H1 (cell line): Measurements from ENCODE around the gene RPRML. TPM values are rescaled to one million over a fixed set of nuclear protein-coding genes. Genes with fewer than 3 reads are reported as not detected.

Experiments
- CTCF ChIA-PET: fragments of 300-600 bp; sonication (Branson Sonifier 250); formaldehyde crosslinking; loops from one replicate; lab custom pipeline; 2021; ENCODE audit not compliant: partially characterized antibody; lab: Charles Lee
- POLR2A ChIA-PET: fragments of 300-600 bp; sonication (Branson Sonifier 250); formaldehyde crosslinking; loops from one replicate; lab custom pipeline; 2021; ENCODE audit warnings: inconsistent platforms; ENCODE audit not compliant: partially characterized antibody; lab: Charles Lee
- DNase-seq, 2 experiments: peaks; one replicate each; pipeline versions ENCODE4 v3.0.0 to v3.0.0-alpha.2; 2010 to 2022; ENCODE audit warnings: low spot score in 2 of 2, low read depth in 1 of 2, mixed read lengths in 1 of 2
- FAIRE-seq: peaks from 2 replicates; lab custom pipeline; 2011; peaks lifted over from hg19 to GRCh38; lab: Jason Lieb, UNC
- H2AFZ ChIP-seq: 2 replicates; pipeline ENCODE4 v1.8.1; 2012; ENCODE audit warnings: low read length, inconsistent platforms
- H2AK5ac ChIP-seq: 2 replicates; pipeline ENCODE4 v1.6.1; 2013; ENCODE audit warnings: low read depth, low read length
- H2BK120ac ChIP-seq: replicated peaks from 2 replicates; pipeline ENCODE3; 2013; ENCODE audit warnings: low read depth, low read length, inconsistent platforms
- H2BK12ac ChIP-seq: 2 replicates; pipeline ENCODE4 v1.6.1; 2013; ENCODE audit warnings: low read depth, low read length
- H2BK15ac ChIP-seq: 2 replicates; pipeline ENCODE4 v1.6.1; 2013; ENCODE audit warnings: low read length
- H2BK20ac ChIP-seq: 2 replicates; pipeline ENCODE4 v1.6.1; 2013; ENCODE audit warnings: low read length
- H2BK5ac ChIP-seq: 2 replicates; pipeline ENCODE4 v1.6.1; 2013; ENCODE audit warnings: low read depth, low read length
- H3K14ac ChIP-seq: 2 replicates; pipeline ENCODE4 v1.6.1; 2013; ENCODE audit warnings: inconsistent platforms; ENCODE audit not compliant: insufficient read length
- H3K18ac ChIP-seq: 2 replicates; pipeline ENCODE4 v1.6.1; 2013; ENCODE audit warnings: low read length; ENCODE audit errors: extremely low read depth
- H3K23ac ChIP-seq: 2 replicates; pipeline ENCODE4 v1.6.1; 2013; ENCODE audit warnings: inconsistent platforms; ENCODE audit not compliant: insufficient read length
- H3K23me2 ChIP-seq: 2 replicates; pipeline ENCODE4 v1.6.1; 2013; ENCODE audit warnings: low read depth, low read length
- H3K27ac ChIP-seq: 2 replicates; pipeline ENCODE4 v1.6.1; 2011; ENCODE audit warnings: low read depth, low read length, inconsistent platforms
- H3K27me3 ChIP-seq, 4 experiments: replicated peaks in 1 of 4; 1 replicate in 1 of 4; 2 replicates in 3 of 4; pipeline versions ENCODE4 v1.6.1 to v1.8.1; 2011 to 2013; ENCODE audit warnings: low read length in 3 of 4, mild to moderate bottlenecking in 3 of 4, inconsistent platforms in 2 of 4, mixed read lengths in 2 of 4, moderate library complexity in 1 of 4; ENCODE audit not compliant: control insufficient read depth in 3 of 4, insufficient read depth in 3 of 4; ENCODE audit errors: extremely low read depth in 1 of 4
- H3K36me3 ChIP-seq, 4 experiments: 2 replicates each; pipeline versions ENCODE4 v1.6.1 to v1.8.1; 2011 to 2013; ENCODE audit warnings: mild to moderate bottlenecking in 4 of 4, low read length in 3 of 4, moderate library complexity in 2 of 4, control low read depth in 1 of 4, inconsistent platforms in 1 of 4; ENCODE audit not compliant: insufficient read depth in 4 of 4, control insufficient read depth in 2 of 4
- H3K4ac ChIP-seq: replicated peaks from 2 replicates; pipeline ENCODE3; 2013; ENCODE audit warnings: low read length, low read depth, mixed read lengths, inconsistent platforms; ENCODE audit not compliant: insufficient read length
- H3K4me1 ChIP-seq, 4 experiments: replicated peaks in 1 of 4; 1 replicate in 1 of 4; 2 replicates in 3 of 4; pipeline versions ENCODE4 v1.6.1 to v1.8.1; 2011 to 2013; ENCODE audit warnings: low read length in 3 of 4, inconsistent platforms in 2 of 4, mixed read lengths in 1 of 4; ENCODE audit not compliant: insufficient read depth in 4 of 4, control insufficient read depth in 3 of 4
- H3K4me2 ChIP-seq, 2 experiments: 2 replicates each; pipeline versions ENCODE4 v1.6.1 to v1.8.1; 2011 to 2013; ENCODE audit warnings: low read depth in 2 of 2, low read length in 2 of 2, control low read depth in 1 of 2, inconsistent platforms in 1 of 2, mild to moderate bottlenecking in 1 of 2; ENCODE audit not compliant: insufficient read depth in 1 of 2
- H3K4me3 ChIP-seq, 4 experiments: fragments of 200-600, 300-600 bp in 1 of 4; sonication (generic), shearing (Covaris generic), sonication (Bioruptor Twin) in 1 of 4; 2 replicates each; pipeline versions ENCODE4 v1.5.1 to v1.8.1; 2011 to 2016; ENCODE audit warnings: low read length in 4 of 4, low read depth in 3 of 4, control low read depth in 2 of 4, inconsistent platforms in 2 of 4, mild to moderate bottlenecking in 2 of 4, mixed read lengths in 1 of 4, moderate library complexity in 1 of 4; ENCODE audit not compliant: insufficient read depth in 2 of 4; ENCODE audit errors: extremely low read depth in 1 of 4
- H3K56ac ChIP-seq: replicated peaks from 2 replicates; pipeline ENCODE3; 2013; ENCODE audit warnings: low read depth, mild to moderate bottlenecking, mixed read lengths, low read length, inconsistent platforms; ENCODE audit not compliant: insufficient read length
- H3K79me1 ChIP-seq: 2 replicates; pipeline ENCODE4 v1.6.1; 2013; ENCODE audit warnings: low read depth, low read length, control low read depth
- H3K79me2 ChIP-seq, 2 experiments: 2 replicates each; pipeline versions ENCODE4 v1.6.1 to v1.8.1; 2012 to 2013; ENCODE audit warnings: low read length in 2 of 2, mild to moderate bottlenecking in 2 of 2, inconsistent platforms in 1 of 2; ENCODE audit not compliant: insufficient read depth in 2 of 2, control insufficient read depth in 1 of 2
- H3K9ac ChIP-seq, 4 experiments: replicated peaks in 1 of 4; 1 replicate in 1 of 4; 2 replicates in 3 of 4; pipeline versions ENCODE4 v1.6.1 to v1.8.1; 2011 to 2013; ENCODE audit warnings: low read depth in 3 of 4, low read length in 3 of 4, control low read depth in 2 of 4, mild to moderate bottlenecking in 2 of 4, moderate library complexity in 2 of 4, inconsistent platforms in 1 of 4; ENCODE audit errors: extremely low read depth in 1 of 4
- H3K9me3 ChIP-seq, 2 experiments: 2 replicates each; pipeline versions ENCODE4 v1.6.1 to v1.8.1; 2012 to 2013; ENCODE audit warnings: mild to moderate bottlenecking in 2 of 2, moderate library complexity in 2 of 2, control low read depth in 1 of 2, inconsistent platforms in 1 of 2, low read depth in 1 of 2, low read length in 1 of 2, mixed read lengths in 1 of 2; ENCODE audit not compliant: insufficient read depth in 2 of 2
- H4K20me1 ChIP-seq, 2 experiments: replicated peaks in 1 of 2; 2 replicates each; pipeline versions ENCODE3 to v1.8.1; 2011 to 2013; ENCODE audit warnings: inconsistent platforms in 2 of 2, low read length in 2 of 2, mild to moderate bottlenecking in 1 of 2; ENCODE audit not compliant: insufficient read depth in 2 of 2, control insufficient read depth in 1 of 2
- H4K5ac ChIP-seq: 2 replicates; pipeline ENCODE4 v1.6.1; 2013; ENCODE audit warnings: low read length, low read depth, mixed read lengths, inconsistent platforms; ENCODE audit not compliant: insufficient read length
- H4K8ac ChIP-seq: 2 replicates; pipeline ENCODE4 v1.8.0; 2013; ENCODE audit warnings: mild to moderate bottlenecking, moderate library complexity, low read length, inconsistent platforms; ENCODE audit not compliant: insufficient read depth; ENCODE audit errors: extremely low read depth
- H4K91ac ChIP-seq: replicated peaks from 2 replicates; pipeline ENCODE3; 2013; ENCODE audit warnings: low read length, mixed read lengths, inconsistent platforms; ENCODE audit not compliant: insufficient read length
- ASH2L ChIP-seq: fragments of 200-600, 300-600 bp; sonication (generic); IDR thresholded peaks from one replicate; pipeline ENCODE4 v1.7.1; 2017; ENCODE audit warnings: low read length
- BACH1 ChIP-seq: IDR thresholded peaks from 2 replicates; pipeline ENCODE4 v1.6.1; 2012; ENCODE audit warnings: low read length, improper control_type of control experiment
- EP300 ChIP-seq, 2 experiments: IDR thresholded peaks; 1 replicate in 1 of 2; 2 replicates in 1 of 2; pipeline ENCODE4 v1.6.1; 2011 to 2012; ENCODE audit warnings: low read depth in 2 of 2, low read length in 2 of 2, mild to moderate bottlenecking in 2 of 2, borderline replicate concordance in 1 of 2, inconsistent platforms in 1 of 2, moderate library complexity in 1 of 2
- FOSL1 ChIP-seq: IDR thresholded peaks from 2 replicates; pipeline ENCODE4 v1.6.1; 2011; ENCODE audit warnings: mild to moderate bottlenecking, low read depth, low read length, moderate library complexity; ENCODE audit not compliant: insufficient read depth
- GABPA ChIP-seq: IDR thresholded peaks from 2 replicates; pipeline ENCODE4 v1.6.1; 2011; ENCODE audit warnings: mild to moderate bottlenecking, low read length, moderate library complexity, borderline replicate concordance; ENCODE audit not compliant: insufficient read depth
- HDAC6 ChIP-seq: IDR thresholded peaks from one replicate; pipeline ENCODE4 v1.7.1; 2012; ENCODE audit warnings: low read depth, mild to moderate bottlenecking, inconsistent platforms, low read length, moderate library complexity
- POLR2A ChIP-seq, 2 experiments: IDR thresholded peaks; 1 replicate in 1 of 2; 2 replicates in 1 of 2; pipeline ENCODE4 v1.6.1; 2011; ENCODE audit warnings: low read depth in 2 of 2, low read length in 2 of 2, mild to moderate bottlenecking in 2 of 2; ENCODE audit errors: control extremely low read depth in 1 of 2
- RNF2 ChIP-seq: fragments of 200-900, 300-1000 bp; sonication (generic); IDR thresholded peaks from 2 replicates; pipeline ENCODE4 v1.7.1; 2016; ENCODE audit warnings: borderline replicate concordance, low read depth, mild to moderate bottlenecking, antibody characterized with exemption, low read length; ENCODE audit not compliant: poor library complexity, severe bottlenecking; ENCODE audit errors: missing control alignments
- SAP30 ChIP-seq: fragments of 300-600 bp; sonication (generic); IDR thresholded peaks from 2 replicates; pipeline ENCODE4 v1.7.1; 2012; ENCODE audit warnings: low read length, moderate library complexity, mild to moderate bottlenecking, inconsistent platforms; ENCODE audit not compliant: insufficient read depth, insufficient replicate concordance
- SIX5 ChIP-seq: IDR thresholded peaks from 2 replicates; pipeline ENCODE4 v1.6.1; 2011; ENCODE audit warnings: mild to moderate bottlenecking, low read depth, low read length
- SP4 ChIP-seq: IDR thresholded peaks from 2 replicates; pipeline ENCODE4 v1.6.1; 2012; ENCODE audit warnings: low read length, inconsistent platforms
- TAF7 ChIP-seq: optimal IDR thresholded peaks from 2 replicates; pipeline ENCODE3; 2011; ENCODE audit warnings: low read depth, mild to moderate bottlenecking, inconsistent platforms, low read length, moderate library complexity, borderline replicate concordance
- TEAD4 ChIP-seq: IDR thresholded peaks from 2 replicates; pipeline ENCODE4 v1.6.1; 2012; ENCODE audit warnings: low read depth, low read length, inconsistent platforms, mixed read lengths
- WGBS, 2 experiments: shearing (Covaris generic) in 1 of 2; methylation state at CpG; one replicate each; pipeline versions ENCODE4 v1.1.6 to v1.1.7; 2013 to 2015; ENCODE audit warnings: low lambda C conversion rate in 2 of 2, mixed read lengths in 2 of 2, inconsistent platforms in 1 of 2, low coverage in 1 of 2, missing lambda C conversion rate in 1 of 2; ENCODE audit not compliant: insufficient replicate concordance in 2 of 2, insufficient coverage in 1 of 2, insufficient read length in 1 of 2; ENCODE audit errors: extremely low coverage in 1 of 2, missing lambda C conversion rate in 1 of 2; 5-methylcytosine and 5-hydroxymethylcytosine counted together
- polyA plus RNA-seq, 7 experiments: library from polyadenylated mRNA; depleted of rRNA in 3 of 7; stranded (reverse) in 5 of 7; unstranded in 2 of 7; fragments of >200 nt in 5 of 7; fragments of 200-250 nt in 2 of 7; gene quantifications; 1 replicate in 5 of 7; 2 replicates in 1 of 7; 4 replicates in 1 of 7; pipeline versions ENCODE4 v1.2.1 to v1.2.3, GENCODE V29; 2011 to 2013; ENCODE audit warnings: missing spikeins in 2 of 7, mixed read lengths in 2 of 7
- total RNA-seq: library from RNA; stranded (reverse); fragmentation: NEBNext Ultra II Directional; extraction: Animal tissue kit (Norgen Biotek cat#: 25700); gene quantifications from 2 replicates; pipeline ENCODE4 v1.2.1, GENCODE V29; 2021

RPRML gene
- total and polyA plus RNA-seq, 2 of the 8 experiments (the other 6 are each of a cell fraction or from before 2014, with no cell fraction given) = 3.5 to 5.5 TPM

- H3K27ac ChIP-seq = no peak overlapping the region
- H3K79me1 ChIP-seq = no peaks in the 10 kb centered on the region
- H3K14ac ChIP-seq = no peak overlapping the region
- H3K18ac ChIP-seq = no peak overlapping the region
- no peak overlapping the region for H4K91ac ChIP-seq
- no peak overlapping the region for H2AK5ac ChIP-seq
- no peaks in the 10 kb centered on the region for H3K27me3 ChIP-seq
- no peak overlapping the region for H2BK120ac ChIP-seq
- no peak overlapping the region for H3K4me2 ChIP-seq
- peaks cover 0 to under 1% (median 0%) of the 10 kb centered on the region in 4 experiments; a peak in 1 of 7 replicates for H3K4me1 ChIP-seq
- H3K79me2 ChIP-seq = no peaks in the 10 kb centered on the region
- no peak overlapping the region for H2BK15ac ChIP-seq
- 77% methylated on average over 7 of the region's 7 CpGs; no CpG with 5 or more reads in 1 of the 2 experiments for WGBS, 2 experiments
- H3K9me3 ChIP-seq = no peaks in the 10 kb centered on the region
- ChIA-PET POLR2A (interaction anchor here (1.5 to 5.4 kb wide), 2 partner anchors 9 to 28 kb away, joined by 4 to 26 read pairs; no protein-coding TSS in a partner anchor), CTCF (interaction anchor here (1.3 to 2.0 kb wide), 5 partner anchors 8 to 28 kb away, joined by 3 to 9 read pairs (median 6); partner anchors contain the start of gene RPRML)
- H3K23me2 ChIP-seq = no peaks in the 10 kb centered on the region
- no peak overlapping the region for H2BK20ac ChIP-seq
- no peak for FAIRE-seq
- DNase-seq = no peak
- H4K8ac ChIP-seq = no peak overlapping the region
- no peak overlapping the region for H3K4ac ChIP-seq
- H3K56ac ChIP-seq = no peak overlapping the region
- H4K20me1 ChIP-seq = peaks cover 0 to 12% of the 10 kb centered on the region in 2 experiments
- no peak overlapping the region for H3K4me3 ChIP-seq
- H3K23ac ChIP-seq = no peak overlapping the region
- H2BK5ac ChIP-seq = no peak overlapping the region
- no peaks in the 10 kb centered on the region; a peak in 1 of 8 replicates for H3K36me3 ChIP-seq
- H4K5ac ChIP-seq = no peak overlapping the region
- H2AFZ ChIP-seq = no peak overlapping the region
- H2BK12ac ChIP-seq = no peak overlapping the region
- no peak overlapping the region for H3K9ac ChIP-seq
- TF ChIP-seq RNF2 (no peak), GABPA (no peak), SIX5 (no peak), SAP30 (no peak), ASH2L (no peak), BACH1 (no peak), HDAC6 (no peak), FOSL1 (no peak), SP4 (no peak), TAF7 (no peak), TEAD4 (no peak), POLR2A (IDR thresholded peaks at IDR 0.05; ENCODE audit: control extremely low read depth in 1 of 2, low read depth in 2 of 2, low read length in 2 of 2) (no peak), EP300 (IDR thresholded peaks at IDR 0.05; ENCODE audit: borderline replicate concordance in 1 of 2, low read depth in 2 of 2, low read length in 2 of 2) (no peak)
Measured at GRCh38 chr17:46950342-46950996, 28.6 kb downstream of the RPRML start.
